Muscle layer of duodenum (tissue), 2 donors: ENCODE measurements around the gene LAMP5.

ENCODE experiments used
- H3K27ac ChIP-seq: one replicate; pipeline ENCODE4 v1.7.0; 2013; ENCODE audit warnings: mild to moderate bottlenecking, low read length
- H3K27me3 ChIP-seq: one replicate; pipeline ENCODE4 v1.7.0; 2013; ENCODE audit warnings: low read depth, mild to moderate bottlenecking, control low read depth, low read length
- H3K36me3 ChIP-seq, 2 donors: one replicate each; pipeline ENCODE4 v1.7.0; 2013; ENCODE audit warnings: low read length in 2 of 2, control low read depth in 1 of 2, mild to moderate bottlenecking in 1 of 2; ENCODE audit not compliant: insufficient read depth in 2 of 2, control insufficient read depth in 1 of 2
- H3K4me1 ChIP-seq, 2 donors: one replicate each; pipeline ENCODE4 v1.7.0; 2013; ENCODE audit warnings: low read length in 2 of 2, mild to moderate bottlenecking in 2 of 2, control low read depth in 1 of 2, moderate library complexity in 1 of 2; ENCODE audit not compliant: insufficient read depth in 2 of 2, control insufficient read depth in 1 of 2
- H3K4me3 ChIP-seq, 2 donors: one replicate each; pipeline ENCODE4 v1.7.0; 2013; ENCODE audit warnings: low read length in 2 of 2, low read depth in 1 of 2, mild to moderate bottlenecking in 1 of 2
- H3K9me3 ChIP-seq, 2 donors: one replicate each; pipeline ENCODE4 v1.7.0; 2013; ENCODE audit warnings: low read length in 2 of 2, control low read depth in 1 of 2, mild to moderate bottlenecking in 1 of 2; ENCODE audit not compliant: control insufficient read depth in 1 of 2
- donor health status: healthy.

LAMP5 gene

GRCh38 chr20:9487231-9487630 is 27.2 kb upstream of the LAMP5 start:
- H3K9me3 ChIP-seq: no peaks in the 10 kb centered on the region
- no peaks in the 10 kb centered on the region for H3K36me3 ChIP-seq
- H3K4me1 ChIP-seq: no peaks in the 10 kb centered on the region
- H3K27me3 ChIP-seq: no peaks in the 10 kb centered on the region
- H3K4me3 ChIP-seq: no peak overlapping the region
- no peak overlapping the region for H3K27ac ChIP-seq

- H3K27me3 ChIP-seq: no peaks in the 10 kb centered on the region
- no peaks in the 10 kb centered on the region for H3K9me3 ChIP-seq
- no peak overlapping the region for H3K27ac ChIP-seq
- no peaks in the 10 kb centered on the region for H3K36me3 ChIP-seq
- no peak overlapping the region for H3K4me3 ChIP-seq
- no peaks in the 10 kb centered on the region for H3K4me1 ChIP-seq
Observed at GRCh38 chr20:9488063-9488462, 26.3 kb upstream of the LAMP5 start.

GRCh38 chr20:9490161-9490560 is 24.2 kb upstream of the LAMP5 start:
- no peaks in the 10 kb centered on the region for H3K4me1 ChIP-seq
- H3K27me3 ChIP-seq: no peaks in the 10 kb centered on the region
- H3K27ac ChIP-seq: no peak overlapping the region
- H3K36me3 ChIP-seq: no peaks in the 10 kb centered on the region
- H3K9me3 ChIP-seq: no peaks in the 10 kb centered on the region
- H3K4me3 ChIP-seq: no peak overlapping the region

GRCh38 chr20:9490631-9491030 is 23.8 kb upstream of the LAMP5 start:
- Histone ChIP-seq H3K27ac (no peak overlapping the region), H3K4me3 (no peak overlapping the region), H3K27me3 (no peaks in the 10 kb centered on the region), H3K36me3 (no peaks in the 10 kb centered on the region), H3K4me1 (no peaks in the 10 kb centered on the region), H3K9me3 (no peaks in the 10 kb centered on the region)

- no peaks in the 10 kb centered on the region for H3K27me3 ChIP-seq
- no peak overlapping the region for H3K27ac ChIP-seq
- H3K36me3 ChIP-seq: no peaks in the 10 kb centered on the region
- no peak overlapping the region for H3K4me3 ChIP-seq
- no peaks in the 10 kb centered on the region for H3K4me1 ChIP-seq
- H3K9me3 ChIP-seq: no peaks in the 10 kb centered on the region
Observed at GRCh38 chr20:9491324-9491723, 23.1 kb upstream of the LAMP5 start.

GRCh38 chr20:9492067-9492466 is 22.3 kb upstream of the LAMP5 start:
- no peaks in the 10 kb centered on the region for H3K9me3 ChIP-seq
- H3K27ac ChIP-seq: no peak overlapping the region
- H3K4me1 ChIP-seq: no peaks in the 10 kb centered on the region
- H3K36me3 ChIP-seq: no peaks in the 10 kb centered on the region
- H3K4me3 ChIP-seq: no peak overlapping the region
- no peaks in the 10 kb centered on the region for H3K27me3 ChIP-seq

- no peaks in the 10 kb centered on the region for H3K27me3 ChIP-seq
- H3K4me3 ChIP-seq: no peak overlapping the region
- H3K4me1 ChIP-seq: no peaks in the 10 kb centered on the region
- no peak overlapping the region for H3K27ac ChIP-seq
- H3K36me3 ChIP-seq: no peaks in the 10 kb centered on the region
- H3K9me3 ChIP-seq: no peaks in the 10 kb centered on the region
Observed at GRCh38 chr20:9493803-9494202, 20.6 kb upstream of the LAMP5 start.

GRCh38 chr20:9495701-9496100 is 18.7 kb upstream of the LAMP5 start:
- Histone ChIP-seq H3K4me1 (no peaks in the 10 kb centered on the region), H3K9me3 (no peaks in the 10 kb centered on the region), H3K4me3 (no peak overlapping the region), H3K27me3 (no peaks in the 10 kb centered on the region), H3K27ac (no peak overlapping the region), H3K36me3 (no peaks in the 10 kb centered on the region)

- Histone ChIP-seq H3K36me3 (no peaks in the 10 kb centered on the region), H3K27me3 (no peaks in the 10 kb centered on the region), H3K4me3 (no peak overlapping the region), H3K27ac (no peak overlapping the region), H3K4me1 (no peaks in the 10 kb centered on the region), H3K9me3 (no peaks in the 10 kb centered on the region)
Observed at GRCh38 chr20:9496155-9496554, 18.2 kb upstream of the LAMP5 start.

GRCh38 chr20:9498322-9498721 is 16.1 kb upstream of the LAMP5 start:
- no peaks in the 10 kb centered on the region for H3K36me3 ChIP-seq
- H3K4me3 ChIP-seq: no peak overlapping the region
- no peak overlapping the region for H3K27ac ChIP-seq
- H3K27me3 ChIP-seq: no peaks in the 10 kb centered on the region
- H3K9me3 ChIP-seq: no peaks in the 10 kb centered on the region
- H3K4me1 ChIP-seq: no peaks in the 10 kb centered on the region

- Histone ChIP-seq H3K36me3 (no peaks in the 10 kb centered on the region), H3K9me3 (no peaks in the 10 kb centered on the region), H3K27ac (no peak overlapping the region), H3K4me3 (no peak overlapping the region), H3K27me3 (no peaks in the 10 kb centered on the region), H3K4me1 (no peaks in the 10 kb centered on the region)
Observed at GRCh38 chr20:9499126-9499899, 15.1 kb upstream of the LAMP5 start.

GRCh38 chr20:9500121-9500520 is 14.3 kb upstream of the LAMP5 start:
- H3K9me3 ChIP-seq: no peaks in the 10 kb centered on the region
- no peak overlapping the region for H3K27ac ChIP-seq
- H3K4me3 ChIP-seq: no peak overlapping the region
- no peaks in the 10 kb centered on the region for H3K36me3 ChIP-seq
- no peaks in the 10 kb centered on the region for H3K27me3 ChIP-seq
- H3K4me1 ChIP-seq: no peaks in the 10 kb centered on the region
